ENCODE data around the gene CCDC32. TPM values are rescaled to one million over a fixed set of nuclear protein-coding genes. Genes with fewer than 3 reads are reported as not detected.

Gene CCDC32
- total and polyA plus RNA-seq, 2 of the 13 experiments (the other 11 are each of a cell fraction or from before 2014, with no cell fraction given) = 10.8 to 23.2 TPM

- no peak; the same call in 1 of the 2 replicates for TF ChIP-seq TP53 (CRISPR knock-in tag; conservative IDR thresholded peaks at IDR 0.05)
- TF ChIP-seq MLLT10 (CRISPR knock-in tag; IDR thresholded peaks at IDR 0.05) = no peak
- peak; percentile 72; the same call in 1 of the 2 replicates for TF ChIP-seq BATF2 (CRISPR knock-in tag; IDR thresholded peaks at IDR 0.05)
- no peak for TF ChIP-seq USF2 (IDR thresholded peaks at IDR 0.05; ENCODE audit: low read depth, low read length)
- no peak for TF ChIP-seq USF2 (CRISPR knock-in tag; IDR thresholded peaks at IDR 0.05; ENCODE audit: borderline replicate concordance)
- TF ChIP-seq ZSCAN12 (CRISPR knock-in tag; IDR thresholded peaks at IDR 0.05) = no peak
- peak; percentile 70; the same call in 1 of the 2 replicates for TF ChIP-seq IRF2 (CRISPR knock-in tag; IDR thresholded peaks at IDR 0.05)
- 0 out of 2 replicates have a peak, but pooled peaks have one; percentile 37 for TF ChIP-seq ZNF562 (CRISPR knock-in tag; IDR thresholded peaks at IDR 0.05; ENCODE audit: borderline replicate concordance)
- TF ChIP-seq PAF1 (CRISPR knock-in tag; IDR thresholded peaks at IDR 0.05) = no peak
- 0 out of 2 replicates have a peak, but pooled peaks have one; percentile 33 for TF ChIP-seq BRCA1 (CRISPR knock-in tag; IDR thresholded peaks at IDR 0.05)
- TF ChIP-seq ZMYM2 (CRISPR knock-in tag; IDR thresholded peaks at IDR 0.05) = 0 out of 2 replicates have a peak, but pooled peaks have one; percentile 22
- peak; percentile 61 for TF ChIP-seq BCL6 (CRISPR knock-in tag; IDR thresholded peaks at IDR 0.05)
- peak; percentile 92 for TF ChIP-seq ATF7 (IDR thresholded peaks at IDR 0.05)
- peak; percentile 91 for TF ChIP-seq ATF7 (CRISPR knock-in tag; IDR thresholded peaks at IDR 0.05)
- TF ChIP-seq NBN (conservative IDR thresholded peaks at IDR 0.05) = no peak
- no peak for TF ChIP-seq ZNF891 (CRISPR knock-in tag; IDR thresholded peaks at IDR 0.05)
- no peak for TF ChIP-seq HNRNPLL (IDR thresholded peaks at IDR 0.05; ENCODE audit: low read depth, low read length, poor library complexity, severe bottlenecking)
- TF ChIP-seq PITX1 (CRISPR knock-in tag; IDR thresholded peaks at IDR 0.05) = peak; percentile 89
- TF ChIP-seq CEBPG (CRISPR knock-in tag; IDR thresholded peaks at IDR 0.05) = peak; percentile 100
- peak; percentile 38; the same call in 1 of the 2 replicates for TF ChIP-seq ZNF362 (CRISPR knock-in tag; IDR thresholded peaks at IDR 0.05; ENCODE audit: borderline replicate concordance)
- peak; percentile 63; the same call in 1 of the 2 replicates for TF ChIP-seq SMAD3 (CRISPR knock-in tag; IDR thresholded peaks at IDR 0.05)
- peak; percentile 53; the same call in 1 of the 2 replicates for TF ChIP-seq TAF1 (CRISPR knock-in tag; IDR thresholded peaks at IDR 0.05)
- TF ChIP-seq ZNF569 (CRISPR knock-in tag; IDR thresholded peaks at IDR 0.05; ENCODE audit: borderline replicate concordance) = 0 out of 2 replicates have a peak, but pooled peaks have one; percentile 14
- peak; percentile 86; the same call in 1 of the 2 replicates for TF ChIP-seq ZNF589 (CRISPR knock-in tag; conservative IDR thresholded peaks at IDR 0.05)
- TF ChIP-seq DRAP1 (CRISPR knock-in tag; IDR thresholded peaks at IDR 0.05) = peak; percentile 74
- TF ChIP-seq ZNF264 (CRISPR knock-in tag; IDR thresholded peaks at IDR 0.05) = peak; percentile 82
- TF ChIP-seq IRX3 (CRISPR knock-in tag; IDR thresholded peaks at IDR 0.05; ENCODE audit: borderline replicate concordance, low read depth) = peak; percentile 49; the same call in 1 of the 2 replicates
- TF ChIP-seq NFIC (IDR thresholded peaks at IDR 0.05; ENCODE audit: low read length) = peak; percentile 76
These were observed 29.0 kb upstream of the CCDC32 start, which contains the start of gene KNL1 (continued) for GRCh38 chr15:40593588-40594428.
